ENCODE measurements around the gene PRDM10.

- TF ChIP-seq POLR2AphosphoS5 (IDR thresholded peaks at IDR 0.05; ENCODE audit: low read depth, low read length) = no peak
- no peak for TF ChIP-seq ZFX (IDR thresholded peaks at IDR 0.05)
- TF ChIP-seq EZH2 (IDR thresholded peaks at IDR 0.05) = no peak
- TF ChIP-seq YY1 (IDR thresholded peaks at IDR 0.05; ENCODE audit: extremely low read depth, insufficient replicate concordance, low read depth, low read length) = no peak
- no peak for TF ChIP-seq CTCF (IDR thresholded peaks at IDR 0.05 in 2 of 3, conservative IDR thresholded peaks at IDR 0.05 in 1 of 3; ENCODE audit: borderline replicate concordance in 1 of 3, insufficient read depth in 1 of 3, low read depth in 2 of 3, low read length in 2 of 3)
- no peak for TF ChIP-seq CEBPB (IDR thresholded peaks at IDR 0.05; ENCODE audit: low read depth)
- TF ChIP-seq RAD21 (IDR thresholded peaks at IDR 0.05; ENCODE audit: low read depth) = no peak
- no peak for TF ChIP-seq ELF1 (IDR thresholded peaks at IDR 0.05; ENCODE audit: borderline replicate concordance, low read depth)
- no peak for TF ChIP-seq POLR2A (IDR thresholded peaks at IDR 0.05; ENCODE audit: borderline replicate concordance, extremely low read depth, insufficient read depth, insufficient read length)
- no peak for TF ChIP-seq SIN3A (IDR thresholded peaks at IDR 0.05; ENCODE audit: low read depth)
- TF ChIP-seq ATF3 (IDR thresholded peaks at IDR 0.05) = no peak
- TF ChIP-seq FOSL1 (IDR thresholded peaks at IDR 0.05; ENCODE audit: low read depth) = no peak
- TF ChIP-seq CBX3 (IDR thresholded peaks at IDR 0.05; ENCODE audit: low read depth) = no peak
Observed at GRCh38 chr11:129972611-129973010, 30.0 kb downstream of the PRDM10 start.
